HG03139 (cell line): ENCODE results near the gene TMX1.

ENCODE experiments used
- ATAC-seq: cut with Tn5 transposase; IDR thresholded peaks from one replicate; pipeline ENCODE4 v1.9.1; 2021; ENCODE audit not compliant: unreplicated experiment

Gene TMX1

GRCh38 chr14:51293149-51293911 is 53.3 kb downstream of the TMX1 start:
- ATAC-seq: no peak

GRCh38 chr14:51293912-51294389 is 53.9 kb downstream of the TMX1 start:
- ATAC-seq: no peak

GRCh38 chr14:51294951-51295525 is 55.0 kb downstream of the TMX1 start:
- ATAC-seq: no peak

GRCh38 chr14:51295646-51296263 is 55.7 kb downstream of the TMX1 start:
- ATAC-seq: no peak

- ATAC-seq: no peak
Observed at GRCh38 chr14:51297066-51297465, 57.0 kb downstream of the TMX1 start.

- ATAC-seq: no peak
Observed at GRCh38 chr14:51298895-51299294, 58.8 kb downstream of the TMX1 start.

GRCh38 chr14:51302295-51303030 is 62.4 kb downstream of the TMX1 start:
- no peak for ATAC-seq

- no peak for ATAC-seq
Observed at GRCh38 chr14:51304438-51304837, 64.4 kb downstream of the TMX1 start.

- ATAC-seq: no peak
Observed at GRCh38 chr14:51304941-51305340, 64.9 kb downstream of the TMX1 start.

GRCh38 chr14:51305751-51306150 is 65.7 kb downstream of the TMX1 start:
- no peak for ATAC-seq
